ENCODE data around the gene RPS6KA1.

RPS6KA1 gene

DNA sequence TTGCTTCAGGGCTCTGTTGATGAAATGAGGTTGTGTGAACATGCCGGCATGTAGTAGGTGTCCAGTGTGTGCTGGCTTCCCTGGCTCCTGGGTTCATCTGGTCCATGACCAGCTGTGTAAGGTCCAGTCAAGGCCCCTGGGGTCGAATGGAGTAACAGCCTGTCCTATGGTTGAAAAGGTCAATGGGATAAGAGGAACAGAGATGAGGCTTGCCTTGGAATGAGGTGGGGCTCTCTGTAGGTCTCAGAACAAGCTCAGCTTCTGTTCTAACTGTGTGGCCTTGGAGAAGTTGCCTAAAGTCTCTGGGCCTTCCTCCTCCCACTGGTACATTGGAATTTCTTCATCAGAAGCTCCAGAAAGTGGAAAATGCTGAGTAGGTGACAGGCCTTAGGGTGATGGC, 26.6 kb downstream of the RPS6KA1 start:
- Histone ChIP-seq H2BK5ac (ENCODE audit: low read length) (no peak overlapping the region), H4K5ac (ENCODE audit: low read length) (no peak overlapping the region), H3K4me1 (ENCODE audit: control insufficient read depth, low read depth, low read length) (no peaks in the 10 kb centered on the region), H3K4ac (ENCODE audit: low read depth, low read length) (no peak overlapping the region), H3K4me3 (ENCODE audit: low read length) (no peak overlapping the region), H3K27me3 (ENCODE audit: insufficient read depth, low read length, poor library complexity) (no peaks in the 10 kb centered on the region), H3K79me2 (ENCODE audit: control insufficient read depth, insufficient read depth, low read length) (no peaks in the 10 kb centered on the region), H2BK120ac (ENCODE audit: low read depth, low read length) (no peak overlapping the region), H3K36me3 (ENCODE audit: control insufficient read depth, insufficient read depth, low read length) (no peaks in the 10 kb centered on the region), H3K56ac (ENCODE audit: low read length) (no peak overlapping the region), H2BK15ac (replicated peaks; ENCODE audit: low read depth) (no peak overlapping the region), H3K27ac (ENCODE audit: low read depth, low read length) (no peak overlapping the region), H3K9ac (ENCODE audit: low read length) (no peak overlapping the region), H4K8ac (ENCODE audit: low read depth, low read length) (no peak overlapping the region), H3K4me2 (ENCODE audit: low read length) (no peak overlapping the region), H3K18ac (ENCODE audit: low read length) (no peak overlapping the region), H3K79me1 (ENCODE audit: low read length) (no peaks in the 10 kb centered on the region), H3K23ac (ENCODE audit: low read length) (no peak overlapping the region), H2AK5ac (ENCODE audit: low read length) (no peak overlapping the region)
- no peak for DNase-seq
- no CpG with 5 or more reads among the region's 2 CpGs for WGBS (ENCODE audit: extremely low coverage, insufficient coverage, low lambda C conversion rate)

DNA sequence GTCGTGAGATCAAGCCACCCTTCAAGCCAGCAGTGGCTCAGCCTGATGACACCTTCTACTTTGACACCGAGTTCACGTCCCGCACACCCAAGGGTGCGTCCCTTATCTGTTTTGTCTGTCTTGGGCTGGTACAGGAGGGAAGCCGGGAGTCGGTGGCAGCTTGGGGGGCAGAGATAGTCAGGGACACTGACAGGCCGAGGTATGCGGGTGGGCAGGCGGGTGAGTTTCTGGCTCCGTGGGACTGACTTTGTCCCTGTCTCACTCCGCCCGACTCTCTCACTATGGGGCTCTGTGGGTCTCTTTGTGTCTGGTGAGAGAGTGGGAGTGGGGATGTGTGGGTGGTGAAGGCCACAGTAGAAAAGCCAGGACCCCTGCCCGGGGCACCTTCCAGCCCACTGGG, 27.4 kb downstream of the RPS6KA1 start:
- no peak overlapping the region for H2BK15ac ChIP-seq (replicated peaks; ENCODE audit: low read depth)
- H3K79me2 ChIP-seq (ENCODE audit: control insufficient read depth, insufficient read depth, low read length): no peaks in the 10 kb centered on the region
- H2BK120ac ChIP-seq (ENCODE audit: low read depth, low read length): no peak overlapping the region
- no peaks in the 10 kb centered on the region for H3K27me3 ChIP-seq (ENCODE audit: insufficient read depth, low read length, poor library complexity)
- no peak overlapping the region for H4K5ac ChIP-seq (ENCODE audit: low read length)
- DNase-seq: no peak
- no peak overlapping the region for H3K56ac ChIP-seq (ENCODE audit: low read length)
- no peak overlapping the region for H2BK5ac ChIP-seq (ENCODE audit: low read length)
- H4K8ac ChIP-seq (ENCODE audit: low read depth, low read length): no peak overlapping the region
- no peak overlapping the region for H3K23ac ChIP-seq (ENCODE audit: low read length)
- H3K4me2 ChIP-seq (ENCODE audit: low read length): no peak overlapping the region
- H3K79me1 ChIP-seq (ENCODE audit: low read length): no peaks in the 10 kb centered on the region
- H3K4me3 ChIP-seq (ENCODE audit: low read length): no peak overlapping the region
- no peak overlapping the region for H3K27ac ChIP-seq (ENCODE audit: low read depth, low read length)
- no peak overlapping the region for H3K9ac ChIP-seq (ENCODE audit: low read length)
- no peaks in the 10 kb centered on the region for H3K4me1 ChIP-seq (ENCODE audit: control insufficient read depth, low read depth, low read length)
- no peak overlapping the region for H3K18ac ChIP-seq (ENCODE audit: low read length)
- no CpG with 5 or more reads among the region's 14 CpGs for WGBS (ENCODE audit: extremely low coverage, insufficient coverage, low lambda C conversion rate)
- H3K36me3 ChIP-seq (ENCODE audit: control insufficient read depth, insufficient read depth, low read length): peaks cover 4% of the 10 kb centered on the region
- H3K4ac ChIP-seq (ENCODE audit: low read depth, low read length): no peak overlapping the region
- H2AK5ac ChIP-seq (ENCODE audit: low read length): no peak overlapping the region

DNA sequence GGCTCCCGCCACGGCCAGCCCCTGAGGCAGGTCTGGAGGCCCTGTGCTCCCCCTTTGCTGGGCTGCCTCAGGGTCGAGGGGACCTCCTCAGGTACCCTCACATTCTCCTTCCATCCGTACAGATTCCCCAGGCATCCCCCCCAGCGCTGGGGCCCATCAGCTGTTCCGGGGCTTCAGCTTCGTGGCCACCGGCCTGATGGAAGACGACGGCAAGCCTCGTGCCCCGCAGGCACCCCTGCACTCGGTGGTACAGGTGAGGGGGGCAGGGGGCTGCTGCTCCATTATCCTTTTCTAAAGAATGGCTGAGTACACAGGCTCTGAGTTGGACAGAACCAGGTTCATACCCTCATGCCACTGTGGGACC, 29.1 kb downstream of the RPS6KA1 start:
- no CpG with 5 or more reads among the region's 13 CpGs for WGBS (ENCODE audit: extremely low coverage, insufficient coverage, low lambda C conversion rate)
- no peak overlapping the region for H3K18ac ChIP-seq (ENCODE audit: low read length)

DNA sequence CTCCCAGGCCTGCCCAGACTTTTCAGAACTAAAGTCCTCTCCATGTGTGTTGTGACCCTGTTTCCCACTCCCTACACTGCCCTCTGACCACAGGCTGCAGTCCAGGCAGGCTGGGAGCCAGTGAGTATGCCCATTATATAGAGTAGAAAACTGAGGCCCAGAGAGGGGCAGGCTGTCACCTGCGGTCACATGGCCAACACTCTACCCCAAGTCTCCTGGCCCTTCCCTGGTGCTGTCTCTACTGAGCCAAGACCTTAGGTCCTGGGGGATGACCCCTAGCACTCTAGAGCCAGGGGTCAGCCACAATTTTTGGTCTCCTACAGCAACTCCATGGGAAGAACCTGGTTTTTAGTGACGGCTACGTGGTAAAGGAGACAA, 30.8 kb downstream of the RPS6KA1 start:
- no peak overlapping the region for H2BK5ac ChIP-seq (ENCODE audit: low read length)
- H3K23ac ChIP-seq (ENCODE audit: low read length): no peak overlapping the region
- H3K4me2 ChIP-seq (ENCODE audit: low read length): no peak overlapping the region
- H2BK15ac ChIP-seq (replicated peaks; ENCODE audit: low read depth): no peak overlapping the region
- no peak overlapping the region for H3K4ac ChIP-seq (ENCODE audit: low read depth, low read length)
- H3K79me2 ChIP-seq (ENCODE audit: control insufficient read depth, insufficient read depth, low read length): no peaks in the 10 kb centered on the region
- peaks cover 4% of the 10 kb centered on the region for H3K36me3 ChIP-seq (ENCODE audit: control insufficient read depth, insufficient read depth, low read length)
- no peak overlapping the region for H3K18ac ChIP-seq (ENCODE audit: low read length)
- no peak overlapping the region for H3K56ac ChIP-seq (ENCODE audit: low read length)
- no peak overlapping the region for H3K9ac ChIP-seq (ENCODE audit: low read length)
- no peak overlapping the region for H4K5ac ChIP-seq (ENCODE audit: low read length)
- no peak overlapping the region for H2AK5ac ChIP-seq (ENCODE audit: low read length)
- no peaks in the 10 kb centered on the region for H3K79me1 ChIP-seq (ENCODE audit: low read length)
- no peak overlapping the region for H3K27ac ChIP-seq (ENCODE audit: low read depth, low read length)
- H3K4me1 ChIP-seq (ENCODE audit: control insufficient read depth, low read depth, low read length): no peaks in the 10 kb centered on the region
- no CpG with 5 or more reads among the region's 3 CpGs for WGBS (ENCODE audit: extremely low coverage, insufficient coverage, low lambda C conversion rate)
- no peaks in the 10 kb centered on the region for H3K27me3 ChIP-seq (ENCODE audit: insufficient read depth, low read length, poor library complexity)
- no peak overlapping the region for H4K8ac ChIP-seq (ENCODE audit: low read depth, low read length)
- H2BK120ac ChIP-seq (ENCODE audit: low read depth, low read length): no peak overlapping the region
- no peak overlapping the region for H3K4me3 ChIP-seq (ENCODE audit: low read length)
- no peak for DNase-seq

More for the DNA sequence above, 29.1 kb downstream of the RPS6KA1 start:
- Histone ChIP-seq H3K4me3 (ENCODE audit: low read length) (no peak overlapping the region), H3K23ac (ENCODE audit: low read length) (no peak overlapping the region), H4K5ac (ENCODE audit: low read length) (no peak overlapping the region), H3K4me2 (ENCODE audit: low read length) (no peak overlapping the region), H2BK120ac (ENCODE audit: low read depth, low read length) (no peak overlapping the region), H3K79me2 (ENCODE audit: control insufficient read depth, insufficient read depth, low read length) (no peaks in the 10 kb centered on the region), H2BK5ac (ENCODE audit: low read length) (no peak overlapping the region), H3K56ac (ENCODE audit: low read length) (no peak overlapping the region), H3K9ac (ENCODE audit: low read length) (no peak overlapping the region), H3K4me1 (ENCODE audit: control insufficient read depth, low read depth, low read length) (no peaks in the 10 kb centered on the region), H3K4ac (ENCODE audit: low read depth, low read length) (no peak overlapping the region), H4K8ac (ENCODE audit: low read depth, low read length) (no peak overlapping the region), H3K79me1 (ENCODE audit: low read length) (no peaks in the 10 kb centered on the region), H3K27me3 (ENCODE audit: insufficient read depth, low read length, poor library complexity) (no peaks in the 10 kb centered on the region), H2BK15ac (replicated peaks; ENCODE audit: low read depth) (no peak overlapping the region), H3K36me3 (ENCODE audit: control insufficient read depth, insufficient read depth, low read length) (peaks cover 4% of the 10 kb centered on the region), H2AK5ac (ENCODE audit: low read length) (no peak overlapping the region), H3K27ac (ENCODE audit: low read depth, low read length) (no peak overlapping the region)
- DNase-seq: no peak

DNA sequence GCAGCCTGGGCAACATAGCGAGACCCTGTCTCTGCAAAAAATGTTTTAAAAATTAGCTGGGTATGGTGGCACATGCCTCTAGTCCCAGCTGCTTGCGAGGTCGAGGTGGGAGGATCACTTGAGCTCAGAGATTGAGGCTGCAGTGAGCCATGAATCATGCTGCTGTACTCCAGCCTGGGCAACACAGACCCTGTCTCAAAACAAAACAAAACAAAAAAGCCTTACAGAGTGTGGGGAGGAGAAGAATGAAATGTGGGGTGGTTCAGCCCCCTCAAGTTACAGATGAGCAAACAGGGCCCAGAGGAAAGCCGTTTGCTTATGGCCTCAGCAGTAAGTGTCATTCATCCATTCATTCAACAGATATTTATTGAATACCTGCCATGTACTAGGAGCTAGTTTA, 40.7 kb downstream of the RPS6KA1 start:
- Histone ChIP-seq H2BK15ac (replicated peaks; ENCODE audit: low read depth) (no peak overlapping the region), H2BK120ac (ENCODE audit: low read depth, low read length) (no peak overlapping the region)
- WGBS (ENCODE audit: extremely low coverage, insufficient coverage, low lambda C conversion rate): no CpG with 5 or more reads among the region's 4 CpGs

DNA sequence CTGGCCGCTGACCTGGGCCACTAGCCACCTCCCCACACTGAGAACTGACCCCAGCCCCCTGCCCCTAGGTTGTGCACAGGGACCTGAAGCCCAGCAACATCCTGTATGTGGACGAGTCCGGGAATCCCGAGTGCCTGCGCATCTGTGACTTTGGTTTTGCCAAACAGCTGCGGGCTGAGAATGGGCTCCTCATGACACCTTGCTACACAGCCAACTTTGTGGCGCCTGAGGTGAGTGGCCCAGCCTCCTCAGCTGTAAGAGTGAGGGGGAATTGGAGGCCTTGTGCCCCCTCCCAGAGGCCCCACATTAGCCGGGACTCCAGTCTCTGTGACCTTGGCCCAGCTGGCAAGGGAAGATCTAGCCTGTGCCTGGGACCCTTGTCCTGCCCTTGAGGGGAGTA, 41.8 kb downstream of the RPS6KA1 start:
- WGBS (ENCODE audit: extremely low coverage, insufficient coverage, low lambda C conversion rate): no CpG with 5 or more reads among the region's 8 CpGs
- no peaks in the 10 kb centered on the region for H3K4me1 ChIP-seq (ENCODE audit: control insufficient read depth, low read depth, low read length)
- no peak overlapping the region for H3K27ac ChIP-seq (ENCODE audit: low read depth, low read length)
- no peak overlapping the region for H4K5ac ChIP-seq (ENCODE audit: low read length)
- H2AK5ac ChIP-seq (ENCODE audit: low read length): no peak overlapping the region
- H3K79me1 ChIP-seq (ENCODE audit: low read length): no peaks in the 10 kb centered on the region
- no peaks in the 10 kb centered on the region for H3K27me3 ChIP-seq (ENCODE audit: insufficient read depth, low read length, poor library complexity)
- H3K56ac ChIP-seq (ENCODE audit: low read length): no peak overlapping the region
- no peak overlapping the region for H3K23ac ChIP-seq (ENCODE audit: low read length)
- H4K8ac ChIP-seq (ENCODE audit: low read depth, low read length): no peak overlapping the region
- no peak overlapping the region for H3K4me3 ChIP-seq (ENCODE audit: low read length)
- DNase-seq: no peak
- no peaks in the 10 kb centered on the region for H3K79me2 ChIP-seq (ENCODE audit: control insufficient read depth, insufficient read depth, low read length)
- H3K4ac ChIP-seq (ENCODE audit: low read depth, low read length): no peak overlapping the region
- no peak overlapping the region for H2BK5ac ChIP-seq (ENCODE audit: low read length)
- peaks cover 9% of the 10 kb centered on the region for H3K36me3 ChIP-seq (ENCODE audit: control insufficient read depth, insufficient read depth, low read length)
- no peak overlapping the region for H2BK120ac ChIP-seq (ENCODE audit: low read depth, low read length)
- no peak overlapping the region for H3K9ac ChIP-seq (ENCODE audit: low read length)
- no peak overlapping the region for H3K18ac ChIP-seq (ENCODE audit: low read length)
- no peak overlapping the region for H2BK15ac ChIP-seq (replicated peaks; ENCODE audit: low read depth)
- no peak overlapping the region for H3K4me2 ChIP-seq (ENCODE audit: low read length)

More for the DNA sequence above, 40.7 kb downstream of the RPS6KA1 start:
- no peak overlapping the region for H4K8ac ChIP-seq (ENCODE audit: low read depth, low read length)
- no peak overlapping the region for H3K4ac ChIP-seq (ENCODE audit: low read depth, low read length)
- no peaks in the 10 kb centered on the region for H3K79me2 ChIP-seq (ENCODE audit: control insufficient read depth, insufficient read depth, low read length)
- peaks cover 9% of the 10 kb centered on the region for H3K36me3 ChIP-seq (ENCODE audit: control insufficient read depth, insufficient read depth, low read length)
- H3K4me1 ChIP-seq (ENCODE audit: control insufficient read depth, low read depth, low read length): no peaks in the 10 kb centered on the region
- H3K4me3 ChIP-seq (ENCODE audit: low read length): no peak overlapping the region
- H2BK5ac ChIP-seq (ENCODE audit: low read length): no peak overlapping the region
- no peak overlapping the region for H3K23ac ChIP-seq (ENCODE audit: low read length)
- DNase-seq: no peak
- no peaks in the 10 kb centered on the region for H3K27me3 ChIP-seq (ENCODE audit: insufficient read depth, low read length, poor library complexity)
- H3K27ac ChIP-seq (ENCODE audit: low read depth, low read length): no peak overlapping the region
- H2AK5ac ChIP-seq (ENCODE audit: low read length): no peak overlapping the region
- no peak overlapping the region for H4K5ac ChIP-seq (ENCODE audit: low read length)
- H3K9ac ChIP-seq (ENCODE audit: low read length): no peak overlapping the region
- no peak overlapping the region for H3K4me2 ChIP-seq (ENCODE audit: low read length)
- H3K56ac ChIP-seq (ENCODE audit: low read length): no peak overlapping the region
- no peaks in the 10 kb centered on the region for H3K79me1 ChIP-seq (ENCODE audit: low read length)
- H3K18ac ChIP-seq (ENCODE audit: low read length): no peak overlapping the region
